ENCODE measurements around the gene SENP3. TPM values are rescaled to one million over a fixed set of nuclear protein-coding genes. Genes with fewer than 3 reads are reported as not detected.

Gene SENP3
- polyA plus RNA-seq, 3 donors from 2014 or later: 17.5 to 19.4 (median 19.0) TPM

GRCh38 chr17:7559320-7560171, 2.2 kb upstream of the SENP3 start:
- no peak for DNase-seq
- Mint-ChIP-seq H3K4me3 (peak overlapping the region in 3 of 5 donors; percentile 15 to 96 (median 88)), H3K4me1 (peaks cover 30 to 37% of the 10 kb centered on the region in 2 donors), H3K27me3 (ENCODE audit: low read depth in 3 of 3) (peaks cover 13 to 17% (median 15%) of the 10 kb centered on the region in 3 donors), H3K9me3 (no peaks in the 10 kb centered on the region), H3K36me3 (peaks cover 3 to 4% (median 4%) of the 10 kb centered on the region in 3 donors), H3K27ac (peak overlapping the region in 3 of 6 donors; percentile 94 to 98 (median 95))

- peak overlapping the region; percentile 88 to 96 (median 91) for H3K4me3 Mint-ChIP-seq
- peaks cover 29 to 34% of the 10 kb centered on the region in 2 donors for H3K4me1 Mint-ChIP-seq
- no peak for DNase-seq
- H3K36me3 Mint-ChIP-seq: peaks cover 2 to 4% (median 2%) of the 10 kb centered on the region in 3 donors
- H3K27ac Mint-ChIP-seq: peak overlapping the region; percentile 94 to 98 (median 96)
- H3K9me3 Mint-ChIP-seq: no peaks in the 10 kb centered on the region
- peaks cover 13 to 17% (median 15%) of the 10 kb centered on the region in 3 donors for H3K27me3 Mint-ChIP-seq (ENCODE audit: low read depth in 3 of 3)
Observed at GRCh38 chr17:7560172-7561027, 1.3 kb upstream of the SENP3 start.

- peaks cover 0 to 4% (median 0%) of the 10 kb centered on the region in 3 donors for H3K36me3 Mint-ChIP-seq
- peaks cover 29 to 30% of the 10 kb centered on the region in 2 donors for H3K4me1 Mint-ChIP-seq
- peak overlapping the region; percentile 94 to 98 (median 96) for H3K27ac Mint-ChIP-seq
- H3K9me3 Mint-ChIP-seq: no peaks in the 10 kb centered on the region
- peaks cover 13 to 17% (median 15%) of the 10 kb centered on the region in 3 donors for H3K27me3 Mint-ChIP-seq (ENCODE audit: low read depth in 3 of 3)
- H3K4me3 Mint-ChIP-seq: peak overlapping the region; percentile 88 to 96 (median 91)
- DNase-seq: peak; percentile 76 to 81 (median 79)
Observed at GRCh38 chr17:7561028-7561575, 617 bp upstream of the SENP3 start.

GRCh38 chr17:7562208-7562605, 488 bp downstream of the SENP3 start:
- Mint-ChIP-seq H3K27me3 (ENCODE audit: low read depth in 3 of 3) (peaks cover 9 to 17% (median 15%) of the 10 kb centered on the region in 3 donors), H3K4me3 (peak overlapping the region; percentile 81 to 87 (median 86)), H3K36me3 (no peaks in the 10 kb centered on the region), H3K27ac (peak overlapping the region; percentile 76 to 90 (median 87)), H3K4me1 (peaks cover 26 to 30% of the 10 kb centered on the region in 2 donors), H3K9me3 (no peaks in the 10 kb centered on the region)
- no peak for DNase-seq

- H3K4me1 Mint-ChIP-seq: peaks cover 25 to 30% of the 10 kb centered on the region in 2 donors
- H3K36me3 Mint-ChIP-seq: peaks cover 4 to 5% (median 4%) of the 10 kb centered on the region in 3 donors
- H3K27me3 Mint-ChIP-seq (ENCODE audit: low read depth in 3 of 3): peaks cover 9 to 17% (median 15%) of the 10 kb centered on the region in 3 donors
- no peaks in the 10 kb centered on the region for H3K9me3 Mint-ChIP-seq
- H3K4me3 Mint-ChIP-seq: peak overlapping the region; percentile 81 to 87 (median 86)
- no peak for DNase-seq
- peak overlapping the region in 3 of 6 donors; percentile 76 to 89 (median 83) for H3K27ac Mint-ChIP-seq
Observed at GRCh38 chr17:7563115-7563869, 1.6 kb downstream of the SENP3 start.

- Mint-ChIP-seq H3K36me3 (peaks cover 15 to 24% (median 22%) of the 10 kb centered on the region in 3 donors), H3K27me3 (ENCODE audit: low read depth in 3 of 3) (peaks cover 17 to 23% (median 22%) of the 10 kb centered on the region in 3 donors), H3K4me3 (no peak overlapping the region), H3K27ac (peak overlapping the region in 1 of 6 donors; percentile 7), H3K4me1 (peaks cover 23 to 24% of the 10 kb centered on the region in 2 donors), H3K9me3 (peaks cover 0 to 1% (median 0%) of the 10 kb centered on the region in 6 donors)
- DNase-seq: no peak
Observed at GRCh38 chr17:7569571-7569970, 7.9 kb downstream of the SENP3 start.

GRCh38 chr17:7570351-7570750, 8.6 kb downstream of the SENP3 start:
- H3K4me3 Mint-ChIP-seq: peak overlapping the region in 2 of 5 donors; percentile 12 to 59
- peak overlapping the region in 4 of 6 donors; percentile 41 to 96 (median 59) for H3K27ac Mint-ChIP-seq
- peaks cover 0 to 1% (median 0%) of the 10 kb centered on the region in 6 donors for H3K9me3 Mint-ChIP-seq
- peaks cover 20 to 32% (median 30%) of the 10 kb centered on the region in 3 donors for H3K36me3 Mint-ChIP-seq
- no peak for DNase-seq
- peaks cover 31 to 32% of the 10 kb centered on the region in 2 donors for H3K4me1 Mint-ChIP-seq
- peaks cover 22 to 28% (median 27%) of the 10 kb centered on the region in 3 donors for H3K27me3 Mint-ChIP-seq (ENCODE audit: low read depth in 3 of 3)

- Mint-ChIP-seq H3K4me1 (peaks cover 45 to 51% of the 10 kb centered on the region in 2 donors), H3K27ac (peak overlapping the region; percentile 96 to 100 (median 99)), H3K4me3 (peak overlapping the region; percentile 87 to 99 (median 96)), H3K36me3 (peaks cover 31 to 51% (median 45%) of the 10 kb centered on the region in 3 donors), H3K9me3 (peaks cover 0 to 1% (median 0%) of the 10 kb centered on the region in 6 donors), H3K27me3 (ENCODE audit: low read depth in 3 of 3) (peaks cover 31 to 46% (median 36%) of the 10 kb centered on the region in 3 donors)
- no peak for DNase-seq
Observed at GRCh38 chr17:7572338-7572587, 10.5 kb downstream of the SENP3 start.

- peak overlapping the region; percentile 96 to 100 (median 99) for H3K27ac Mint-ChIP-seq
- peaks cover 49 to 56% of the 10 kb centered on the region in 2 donors for H3K4me1 Mint-ChIP-seq
- H3K4me3 Mint-ChIP-seq: peak overlapping the region; percentile 87 to 99 (median 96)
- H3K27me3 Mint-ChIP-seq (ENCODE audit: low read depth in 3 of 3): peaks cover 35 to 51% (median 36%) of the 10 kb centered on the region in 3 donors
- DNase-seq: peak; percentile 100
- H3K9me3 Mint-ChIP-seq: peaks cover 0 to 1% (median 0%) of the 10 kb centered on the region in 6 donors
- H3K36me3 Mint-ChIP-seq: peaks cover 27 to 51% (median 45%) of the 10 kb centered on the region in 3 donors
Observed at GRCh38 chr17:7572588-7573323, 11.0 kb downstream of the SENP3 start.

GRCh38 chr17:7573324-7574080, 11.8 kb downstream of the SENP3 start:
- Mint-ChIP-seq H3K27me3 (ENCODE audit: low read depth in 3 of 3) (peaks cover 35 to 58% (median 43%) of the 10 kb centered on the region in 3 donors), H3K4me3 (peak overlapping the region; percentile 87 to 99 (median 96)), H3K27ac (peak overlapping the region; percentile 96 to 100 (median 99)), H3K9me3 (peaks cover 0 to 1% (median 0%) of the 10 kb centered on the region in 6 donors), H3K4me1 (peaks cover 55 to 62% of the 10 kb centered on the region in 2 donors), H3K36me3 (peaks cover 26 to 58% (median 49%) of the 10 kb centered on the region in 3 donors)
- peak; percentile 94 to 96 (median 94) for DNase-seq

GRCh38 chr17:7574176-7574953, 12.6 kb downstream of the SENP3 start:
- Mint-ChIP-seq H3K27me3 (ENCODE audit: low read depth in 3 of 3) (peaks cover 39 to 67% (median 50%) of the 10 kb centered on the region in 3 donors), H3K4me3 (peak overlapping the region; percentile 87 to 99 (median 96)), H3K36me3 (peaks cover 24 to 66% (median 51%) of the 10 kb centered on the region in 3 donors), H3K4me1 (peaks cover 60 to 67% of the 10 kb centered on the region in 2 donors), H3K27ac (peak overlapping the region; percentile 83 to 100 (median 96)), H3K9me3 (peaks cover 0 to 1% (median 0%) of the 10 kb centered on the region in 6 donors)
- no peak for DNase-seq
